Measurements from ENCODE around the gene FAM229A. TPM values are rescaled to one million over a fixed set of nuclear protein-coding genes. Genes with fewer than 3 reads are reported as not detected.

The FAM229A gene
- total and polyA plus RNA-seq, 2 of the 8 experiments (the other 6 are each of a cell fraction or from before 2014, with no cell fraction given), result 4.1 to 4.2 TPM

DNA sequence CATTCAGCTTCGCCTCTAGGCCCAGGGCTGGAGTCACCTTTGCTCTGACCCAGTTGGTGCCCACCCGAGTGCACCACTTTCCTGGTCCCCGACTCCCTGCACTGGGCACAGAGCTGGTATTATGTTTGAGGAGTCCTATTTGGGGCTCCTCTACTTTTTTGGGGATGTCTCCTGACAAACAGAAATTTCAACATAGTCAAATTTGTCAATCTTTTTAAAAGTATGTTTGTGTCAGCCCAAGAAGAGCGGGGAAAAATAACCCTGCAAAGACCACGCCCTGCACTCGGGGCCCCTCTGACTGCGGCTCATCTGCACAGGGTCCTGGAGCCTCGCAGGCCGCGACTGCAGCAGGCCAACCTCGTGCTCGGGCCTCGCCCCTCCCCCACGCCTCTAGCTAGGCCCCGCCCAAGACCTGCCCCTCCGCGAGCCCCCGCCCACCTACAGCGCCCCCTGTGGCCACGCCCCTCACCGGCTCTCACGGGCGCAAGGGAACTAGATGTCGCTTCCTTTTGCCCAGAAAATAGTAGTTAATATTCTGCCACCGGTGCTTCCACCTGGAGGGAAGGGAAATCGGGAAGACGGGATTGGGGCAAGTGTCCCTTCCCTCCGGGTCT, 11.4 kb downstream of the FAM229A start (continued):
- TF ChIP-seq CBX5 (IDR thresholded peaks at IDR 0.05; ENCODE audit: low read depth, low read length) (no peak), RAD21 (IDR thresholded peaks at IDR 0.05 in 1 of 2, conservative IDR thresholded peaks at IDR 0.05 in 1 of 2; ENCODE audit: low read depth in 2 of 2, low read length in 2 of 2) (no peak), GTF2F1 (IDR thresholded peaks at IDR 0.05; ENCODE audit: borderline replicate concordance, low read depth, low read length) (no peak), POU5F1 (IDR thresholded peaks at IDR 0.05; ENCODE audit: low read depth, low read length) (no peak), ASH2L (IDR thresholded peaks at IDR 0.05; ENCODE audit: low read length) (no peak), CEBPB (IDR thresholded peaks at IDR 0.05; ENCODE audit: low read depth, low read length) (no peak), CTCF (IDR thresholded peaks at IDR 0.05; ENCODE audit: control extremely low read depth in 1 of 3, insufficient read depth in 1 of 3, low read depth in 1 of 3, low read length in 3 of 3) (peak; percentile 39 to 55 (median 44)), SRF (IDR thresholded peaks at IDR 0.05; ENCODE audit: low read depth, low read length) (no peak), SP4 (IDR thresholded peaks at IDR 0.05; ENCODE audit: low read length) (peak; percentile 95), SIN3A (conservative IDR thresholded peaks at IDR 0.05 in 1 of 2, IDR thresholded peaks at IDR 0.05 in 1 of 2; ENCODE audit: low read depth in 1 of 2, low read length in 2 of 2) (0 out of 4 replicates have a peak, but pooled peaks of 1 of the 2 experiments have one; percentile 9), HDAC6 (IDR thresholded peaks at IDR 0.05; ENCODE audit: low read depth, low read length) (no peak), MAX (IDR thresholded peaks at IDR 0.05) (peak; percentile 100), MAFK (IDR thresholded peaks at IDR 0.05; ENCODE audit: low read depth, low read length) (no peak)
- TF ChIP-seq, protein P1, sequence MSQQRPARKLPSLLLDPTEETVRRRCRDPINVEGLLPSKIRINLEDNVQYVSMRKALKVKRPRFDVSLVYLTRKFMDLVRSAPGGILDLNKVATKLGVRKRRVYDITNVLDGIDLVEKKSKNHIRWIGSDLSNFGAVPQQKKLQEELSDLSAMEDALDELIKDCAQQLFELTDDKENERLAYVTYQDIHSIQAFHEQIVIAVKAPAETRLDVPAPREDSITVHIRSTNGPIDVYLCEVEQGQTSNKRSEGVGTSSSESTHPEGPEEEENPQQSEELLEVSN (IDR thresholded peaks at IDR 0.05), result peak; percentile 99
- TF ChIP-seq, protein P2, sequence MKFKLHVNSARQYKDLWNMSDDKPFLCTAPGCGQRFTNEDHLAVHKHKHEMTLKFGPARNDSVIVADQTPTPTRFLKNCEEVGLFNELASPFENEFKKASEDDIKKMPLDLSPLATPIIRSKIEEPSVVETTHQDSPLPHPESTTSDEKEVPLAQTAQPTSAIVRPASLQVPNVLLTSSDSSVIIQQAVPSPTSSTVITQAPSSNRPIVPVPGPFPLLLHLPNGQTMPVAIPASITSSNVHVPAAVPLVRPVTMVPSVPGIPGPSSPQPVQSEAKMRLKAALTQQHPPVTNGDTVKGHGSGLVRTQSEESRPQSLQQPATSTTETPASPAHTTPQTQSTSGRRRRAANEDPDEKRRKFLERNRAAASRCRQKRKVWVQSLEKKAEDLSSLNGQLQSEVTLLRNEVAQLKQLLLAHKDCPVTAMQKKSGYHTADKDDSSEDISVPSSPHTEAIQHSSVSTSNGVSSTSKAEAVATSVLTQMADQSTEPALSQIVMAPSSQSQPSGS (IDR thresholded peaks at IDR 0.05; ENCODE audit: low read length), result no peak
- TF ChIP-seq, protein P3, sequence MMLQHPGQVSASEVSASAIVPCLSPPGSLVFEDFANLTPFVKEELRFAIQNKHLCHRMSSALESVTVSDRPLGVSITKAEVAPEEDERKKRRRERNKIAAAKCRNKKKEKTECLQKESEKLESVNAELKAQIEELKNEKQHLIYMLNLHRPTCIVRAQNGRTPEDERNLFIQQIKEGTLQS (IDR thresholded peaks at IDR 0.05; ENCODE audit: insufficient read depth, low read depth, low read length), result no peak
- TF ChIP-seq, protein P4, sequence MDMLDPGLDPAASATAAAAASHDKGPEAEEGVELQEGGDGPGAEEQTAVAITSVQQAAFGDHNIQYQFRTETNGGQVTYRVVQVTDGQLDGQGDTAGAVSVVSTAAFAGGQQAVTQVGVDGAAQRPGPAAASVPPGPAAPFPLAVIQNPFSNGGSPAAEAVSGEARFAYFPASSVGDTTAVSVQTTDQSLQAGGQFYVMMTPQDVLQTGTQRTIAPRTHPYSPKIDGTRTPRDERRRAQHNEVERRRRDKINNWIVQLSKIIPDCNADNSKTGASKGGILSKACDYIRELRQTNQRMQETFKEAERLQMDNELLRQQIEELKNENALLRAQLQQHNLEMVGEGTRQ (IDR thresholded peaks at IDR 0.05; ENCODE audit: low read length), result no peak
